H1 (cell line): ENCODE data around the gene DOCK11. TPM values are rescaled to one million over a fixed set of nuclear protein-coding genes. Genes with fewer than 3 reads are reported as not detected.

Experiments
- CTCF ChIP-seq, 3 experiments: IDR thresholded peaks; 1 replicate in 2 of 3; 2 replicates in 1 of 3; pipeline versions ENCODE4 v1.5.1 to v1.6.1; 2011; ENCODE audit warnings: low read length in 3 of 3, mild to moderate bottlenecking in 3 of 3, inconsistent platforms in 2 of 3, low read depth in 1 of 3, moderate library complexity in 1 of 3; ENCODE audit not compliant: insufficient read depth in 1 of 3; ENCODE audit errors: control extremely low read depth in 1 of 3
- GABPA ChIP-seq: IDR thresholded peaks from 2 replicates; pipeline ENCODE4 v1.6.1; 2011; ENCODE audit warnings: mild to moderate bottlenecking, low read length, moderate library complexity, borderline replicate concordance; ENCODE audit not compliant: insufficient read depth
- GTF2F1 ChIP-seq: IDR thresholded peaks from 2 replicates; pipeline ENCODE4 v1.6.1; 2012; ENCODE audit warnings: low read depth, low read length, improper control_type of control experiment, borderline replicate concordance
- SIX5 ChIP-seq: IDR thresholded peaks from 2 replicates; pipeline ENCODE4 v1.6.1; 2011; ENCODE audit warnings: mild to moderate bottlenecking, low read depth, low read length
- SP4 ChIP-seq: IDR thresholded peaks from 2 replicates; pipeline ENCODE4 v1.6.1; 2012; ENCODE audit warnings: low read length, inconsistent platforms
- TBP ChIP-seq: IDR thresholded peaks from 2 replicates; pipeline ENCODE4 v1.6.1; 2011; ENCODE audit warnings: low read depth, low read length, improper control_type of control experiment
- polyA plus RNA-seq, 7 experiments: library from polyadenylated mRNA; depleted of rRNA in 3 of 7; stranded (reverse) in 5 of 7; unstranded in 2 of 7; fragments of >200 nt in 5 of 7; fragments of 200-250 nt in 2 of 7; gene quantifications; 1 replicate in 5 of 7; 2 replicates in 1 of 7; 4 replicates in 1 of 7; pipeline versions ENCODE4 v1.2.1 to v1.2.3, GENCODE V29; 2011 to 2013; ENCODE audit warnings: missing spikeins in 2 of 7, mixed read lengths in 2 of 7
- total RNA-seq: library from RNA; stranded (reverse); fragmentation: NEBNext Ultra II Directional; extraction: Animal tissue kit (Norgen Biotek cat#: 25700); gene quantifications from 2 replicates; pipeline ENCODE4 v1.2.1, GENCODE V29; 2021

Gene DOCK11
- total and polyA plus RNA-seq, 2 of the 8 experiments (the other 6 are each of a cell fraction or from before 2014, with no cell fraction given) = 4.9 to 12.0 TPM

GRCh38 chrX:118528071-118528737 is 32.6 kb downstream of the DOCK11 start (continued):
- TF ChIP-seq TBP (no peak), SP4 (no peak), CTCF (IDR thresholded peaks at IDR 0.05; ENCODE audit: control extremely low read depth in 1 of 3, insufficient read depth in 1 of 3, low read depth in 1 of 3, low read length in 3 of 3) (no peak), GTF2F1 (no peak), SIX5 (no peak), GABPA (no peak)
